Measurements from ENCODE around the gene HOXD3. TPM values are rescaled to one million over a fixed set of nuclear protein-coding genes. Genes with fewer than 3 reads are reported as not detected.
A peak's percentile ranks its signal among the peaks of the same experiment; 100 is the strongest.

HOXD3 gene
- total RNA-seq, 4 donors from 2014 or later = 0.36 to 1.7 (median 0.64) TPM; not detected in 1

- ATAC-seq = peak; percentile 28 to 32
- intact Hi-C loops (cut with DNase I; ENCODE audit: low total_unique reads) = no loop called here
- H3K27me3 ChIP-seq = peaks cover 0 to 31% (median 22%) of the 10 kb centered on the region in 3 donors
These were observed 20.5 kb upstream of the HOXD3 start for GRCh38 chr2:176136374-176137251.

GRCh38 chr2:176137252-176137580 lies 19.9 kb upstream of the HOXD3 start:
- no peak for ATAC-seq
- no peak for DNase-seq
- TF ChIP-seq CTCF (IDR thresholded peaks at IDR 0.05 in 4 of 5, conservative IDR thresholded peaks at IDR 0.05 in 1 of 5) = no peak
- no peak for TF ChIP-seq POLR2A (IDR thresholded peaks at IDR 0.05)
- peaks cover 17 to 19% of the 10 kb centered on the region in 2 donors for H3K4me1 ChIP-seq
- no peaks in the 10 kb centered on the region for H3K9me3 ChIP-seq
- peaks cover 0 to 30% (median 20%) of the 10 kb centered on the region in 3 donors for H3K27me3 ChIP-seq
- no peaks in the 10 kb centered on the region for H3K36me3 ChIP-seq
- intact Hi-C loops (cut with DNase I; ENCODE audit: low total_unique reads) = no loop called here
- in situ Hi-C loops (cut with MboI; ENCODE audit: low sequenced_read_pairs in 4 of 4) = loop anchor here in 3 of 4 donors (25.0 kb wide), 2 partner anchors 675 to 1025 kb away; no protein-coding TSS in a partner anchor
- peak overlapping the region; percentile 81 to 89 (median 86) for H3K27ac ChIP-seq
- H3K4me3 ChIP-seq = peak overlapping the region; percentile 72 to 80 (median 77)

More at GRCh38 chr2:176136374-176137251, 20.5 kb upstream of the HOXD3 start:
- no peak for DNase-seq
- in situ Hi-C loops (cut with MboI; ENCODE audit: low sequenced_read_pairs in 4 of 4) = loop anchor here in 3 of 4 donors (25.0 kb wide), 2 partner anchors 676 to 1026 kb away; no protein-coding TSS in a partner anchor
- H3K4me3 ChIP-seq = peak overlapping the region; percentile 72 to 80 (median 77)
- H3K27ac ChIP-seq = peak overlapping the region; percentile 81 to 89 (median 86)
- H3K9me3 ChIP-seq = no peaks in the 10 kb centered on the region
- no peaks in the 10 kb centered on the region for H3K36me3 ChIP-seq
- peaks cover 17 to 19% of the 10 kb centered on the region in 2 donors for H3K4me1 ChIP-seq
- peak; percentile 7 for TF ChIP-seq POLR2A (IDR thresholded peaks at IDR 0.05)
- TF ChIP-seq CTCF (IDR thresholded peaks at IDR 0.05 in 4 of 5, conservative IDR thresholded peaks at IDR 0.05 in 1 of 5) = no peak

GRCh38 chr2:176137906-176138305 lies 19.2 kb upstream of the HOXD3 start:
- TF ChIP-seq CTCF (IDR thresholded peaks at IDR 0.05 in 4 of 5, conservative IDR thresholded peaks at IDR 0.05 in 1 of 5) = no peak
- no peak for TF ChIP-seq POLR2A (IDR thresholded peaks at IDR 0.05)
- Histone ChIP-seq H3K27me3 (peaks cover 0 to 24% (median 20%) of the 10 kb centered on the region in 3 donors), H3K4me3 (peak overlapping the region; percentile 23 to 80 (median 74)), H3K9me3 (no peaks in the 10 kb centered on the region), H3K4me1 (peaks cover 17 to 19% of the 10 kb centered on the region in 2 donors), H3K27ac (peak overlapping the region; percentile 81 to 89 (median 86)), H3K36me3 (no peaks in the 10 kb centered on the region)
- in situ Hi-C loops (cut with MboI; ENCODE audit: low sequenced_read_pairs in 4 of 4) (loop anchor here in 3 of 4 donors (25.0 kb wide), 2 partner anchors 674 to 1024 kb away; no protein-coding TSS in a partner anchor), intact Hi-C loops (cut with DNase I; ENCODE audit: low total_unique reads) (no loop called here)
- DNase-seq (no peak), ATAC-seq (no peak)

GRCh38 chr2:176138526-176138922 lies 18.6 kb upstream of the HOXD3 start:
- no peak for ATAC-seq
- TF ChIP-seq POLR2A (IDR thresholded peaks at IDR 0.05) = no peak
- TF ChIP-seq CTCF (IDR thresholded peaks at IDR 0.05 in 4 of 5, conservative IDR thresholded peaks at IDR 0.05 in 1 of 5) = no peak
- in situ Hi-C loops (cut with MboI; ENCODE audit: low sequenced_read_pairs in 4 of 4) = loop anchor here in 3 of 4 donors (25.0 kb wide), 2 partner anchors 674 to 1024 kb away; no protein-coding TSS in a partner anchor
- Histone ChIP-seq H3K4me3 (peak overlapping the region; percentile 61 to 80 (median 74)), H3K9me3 (no peaks in the 10 kb centered on the region), H3K36me3 (no peaks in the 10 kb centered on the region), H3K27me3 (peaks cover 0 to 22% (median 20%) of the 10 kb centered on the region in 3 donors), H3K27ac (peak overlapping the region; percentile 81 to 89 (median 86)), H3K4me1 (peaks cover 17 to 19% of the 10 kb centered on the region in 2 donors)
- intact Hi-C loops (cut with DNase I; ENCODE audit: low total_unique reads) = no loop called here
- DNase-seq = no peak
